HG02938 (cell line): ENCODE results near the gene HS3ST1.

Source experiments
- ATAC-seq: cut with Tn5 transposase; IDR thresholded peaks from one replicate; pipeline ENCODE4 v1.9.1; 2021; ENCODE audit warnings: mild to moderate bottlenecking, moderate library complexity; ENCODE audit not compliant: unreplicated experiment

The HS3ST1 gene

DNA sequence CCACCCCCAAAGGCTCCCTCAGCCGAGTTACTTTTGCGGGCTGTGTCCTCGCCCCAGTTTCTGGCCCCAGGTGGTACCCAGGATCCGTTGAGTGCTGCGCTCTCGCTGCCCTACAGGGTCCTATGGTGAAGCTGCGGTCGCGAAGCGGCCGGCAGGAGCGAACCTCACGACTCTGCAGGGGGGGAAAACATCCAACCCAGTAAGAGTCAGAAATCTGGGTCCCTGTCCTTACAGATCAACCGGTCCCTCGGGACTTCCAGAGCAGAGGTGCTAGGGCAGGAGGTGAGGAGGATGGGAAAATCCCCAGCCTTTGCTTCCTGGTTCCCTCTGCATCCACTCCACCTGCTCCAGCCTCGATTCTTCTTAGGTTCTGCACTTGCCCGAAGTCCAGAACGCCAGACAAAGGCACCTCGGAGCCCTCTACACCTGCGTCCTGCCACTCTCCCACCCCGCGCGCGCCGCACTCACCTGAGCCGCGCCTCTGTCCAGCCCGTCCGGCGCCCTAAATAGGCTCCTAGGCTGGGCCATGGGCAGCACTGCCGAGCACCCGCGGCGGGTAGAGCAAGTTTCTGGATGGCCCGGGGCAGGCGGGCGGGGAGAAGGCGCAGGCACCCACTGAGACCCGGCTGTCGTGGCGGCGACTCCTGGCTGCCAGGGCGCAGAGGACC is at the start of gene HS3ST1:
Gene HS3ST1, minus strand, starts transcription at position 664 of the 668 bp plus-strand sequence. CDS start 28,889 bp downstream, outside the sequence.
- peak; percentile 25 for ATAC-seq

DNA sequence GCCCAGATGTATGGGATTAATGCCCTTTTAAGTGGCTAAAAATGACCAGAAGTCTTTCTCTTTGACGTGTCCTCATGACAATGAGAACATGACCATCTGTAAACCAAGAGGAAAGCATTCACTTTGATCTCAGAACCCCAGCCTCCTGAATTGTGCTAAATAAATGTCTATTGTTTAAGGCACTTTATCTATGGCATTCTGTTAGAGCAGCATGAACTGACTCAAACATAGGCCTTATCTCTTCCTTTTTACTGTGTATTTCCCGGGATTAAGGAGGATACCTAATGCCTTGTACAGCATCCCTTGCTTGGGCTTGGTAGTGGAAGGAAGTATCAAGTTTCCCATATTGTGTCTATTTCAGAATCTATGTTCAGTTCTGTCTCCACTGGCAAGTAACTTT is 47.2 kb upstream of the HS3ST1 start:
- no peak for ATAC-seq

DNA sequence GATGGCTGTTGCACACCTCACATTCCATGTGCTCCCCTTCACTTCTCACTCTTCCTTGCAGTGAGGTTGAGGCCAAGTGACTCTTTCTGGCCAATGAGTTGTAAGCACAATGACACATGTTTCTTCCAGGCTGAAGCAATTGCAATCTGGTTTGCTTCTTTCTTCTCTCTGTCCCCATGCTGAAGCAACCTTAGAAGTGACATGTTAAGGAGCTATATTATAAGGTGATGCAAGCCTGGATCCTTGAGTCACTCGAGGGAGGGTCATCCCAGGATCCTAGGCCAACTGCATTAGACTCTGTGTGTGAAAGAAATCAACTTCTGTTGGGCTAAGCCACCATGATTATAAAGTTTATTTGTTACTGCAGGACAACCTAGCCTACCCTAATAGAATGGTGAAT is 45.5 kb upstream of the HS3ST1 start:
- no peak for ATAC-seq

DNA sequence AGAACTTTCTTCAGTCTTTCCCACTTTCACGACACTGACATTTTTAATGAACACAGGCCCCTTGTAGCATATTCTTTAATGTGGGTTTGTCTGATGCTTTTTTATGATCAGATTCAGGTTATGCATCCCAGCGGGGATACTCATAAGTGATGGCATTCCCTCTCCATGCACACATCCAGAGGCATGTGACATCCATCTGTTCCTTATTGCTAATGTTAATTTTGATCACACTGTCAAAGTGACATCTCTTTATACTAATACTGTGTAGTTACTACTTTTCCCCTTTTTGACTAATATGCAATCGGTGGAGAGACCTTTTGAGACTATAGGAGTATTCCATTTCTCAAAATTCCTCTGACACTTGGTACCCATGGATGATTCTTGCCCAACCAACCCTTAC is 43.8 kb upstream of the HS3ST1 start:
- ATAC-seq: no peak

DNA sequence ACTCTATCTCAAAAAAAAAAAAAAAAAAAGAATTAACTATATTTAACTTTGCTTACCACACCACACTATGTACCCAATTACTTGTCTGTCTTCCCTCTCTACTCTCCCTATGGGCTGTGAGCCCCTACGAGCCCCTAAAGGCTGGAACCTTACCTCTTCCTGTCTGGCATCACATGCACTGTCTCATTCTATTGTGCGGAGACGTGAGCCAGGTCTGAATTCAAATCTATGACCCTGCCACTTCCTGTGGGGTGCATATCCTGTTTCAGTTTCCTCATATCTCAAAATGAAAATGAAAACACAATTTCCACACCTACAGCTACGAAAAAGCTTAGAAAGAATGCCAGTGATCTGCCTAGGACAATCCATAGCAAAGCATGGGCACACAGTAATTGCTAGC is 42.9 kb upstream of the HS3ST1 start:
- ATAC-seq: peak; percentile 53

DNA sequence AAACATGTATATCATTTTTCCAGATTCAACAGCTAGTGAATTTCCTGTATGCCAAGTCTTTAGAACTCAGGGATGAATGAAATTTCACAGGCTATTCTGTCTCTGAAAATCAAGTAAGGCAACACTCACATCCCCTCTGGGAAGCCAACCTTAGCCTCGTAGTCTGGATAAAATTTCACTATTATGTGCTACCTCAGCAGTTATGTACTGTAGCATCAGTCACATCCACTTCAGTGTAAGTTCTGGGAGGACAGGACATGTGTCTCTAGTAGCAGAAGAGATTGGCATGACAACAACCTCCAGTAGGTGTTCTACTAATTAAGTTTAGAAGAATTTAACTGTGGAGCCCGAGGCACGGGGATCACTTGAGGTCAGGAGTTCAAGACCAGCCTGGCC is 42.4 kb upstream of the HS3ST1 start:
- ATAC-seq: no peak

DNA sequence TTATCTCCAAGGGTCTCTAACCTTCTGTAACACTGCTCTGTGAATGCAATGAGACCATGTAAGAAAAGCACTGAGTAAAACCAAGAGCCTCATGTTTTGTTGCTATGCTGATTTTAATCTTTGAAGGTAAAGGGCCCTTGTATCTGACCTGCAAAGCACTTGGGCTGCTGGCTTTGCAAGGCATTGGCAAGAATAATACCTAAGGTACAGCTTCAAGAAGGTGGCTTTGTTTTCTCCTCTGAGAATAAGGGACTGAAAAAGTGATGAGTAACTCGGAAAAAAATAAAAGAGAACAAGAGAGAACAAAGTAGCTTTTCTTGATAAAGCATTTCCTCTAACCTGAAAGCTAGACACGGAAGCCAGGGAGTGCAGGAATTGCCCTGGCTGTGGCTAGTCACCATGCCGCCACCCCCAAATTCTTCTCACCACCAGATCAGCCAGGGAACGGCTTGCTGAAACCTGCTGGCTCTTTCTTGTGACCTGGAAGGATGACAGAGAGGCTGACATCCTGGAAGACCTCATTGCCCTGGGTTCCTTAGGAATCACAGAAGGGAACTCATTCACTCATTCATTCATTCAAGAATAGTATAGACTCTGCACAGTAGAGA is 41.8 kb upstream of the HS3ST1 start:
- peak; percentile 60 for ATAC-seq

DNA sequence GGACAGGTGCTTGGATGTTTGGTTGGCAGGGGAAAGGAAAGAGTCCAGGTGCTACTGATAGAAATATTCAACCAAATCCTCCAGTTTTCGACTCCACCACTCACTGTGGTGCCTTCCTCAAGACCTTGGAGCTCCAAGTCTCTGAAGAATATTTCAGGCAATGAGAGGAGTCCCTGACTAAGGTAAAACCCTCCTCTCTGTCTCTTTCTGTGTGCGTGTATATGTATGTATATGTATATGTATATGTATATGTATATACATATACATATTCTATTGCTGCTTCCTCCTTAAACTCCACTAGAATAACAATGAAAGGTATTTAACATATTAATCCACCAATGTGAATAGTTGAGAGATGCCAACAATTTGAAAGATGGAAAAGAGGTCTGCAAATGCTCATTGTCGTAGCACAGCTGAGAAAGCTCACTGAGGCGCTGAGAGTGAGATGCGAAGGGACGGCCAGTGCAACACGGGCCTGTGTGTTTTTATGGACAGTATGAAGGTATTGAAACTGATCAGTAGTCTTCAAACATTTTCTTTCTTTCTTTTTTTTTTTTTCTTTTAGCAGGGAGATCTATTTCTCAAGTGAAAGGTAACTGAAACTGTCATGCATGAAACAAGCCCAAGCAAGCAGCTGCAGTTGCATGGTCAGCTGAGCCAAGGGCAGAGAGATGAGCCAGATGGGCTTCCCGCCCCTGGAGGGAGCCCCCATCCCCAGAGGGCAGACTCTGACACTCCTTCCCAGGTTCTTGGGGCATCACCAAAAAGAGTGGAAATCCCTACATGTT is 41.1 kb upstream of the HS3ST1 start:
- peak; percentile 71 for ATAC-seq

DNA sequence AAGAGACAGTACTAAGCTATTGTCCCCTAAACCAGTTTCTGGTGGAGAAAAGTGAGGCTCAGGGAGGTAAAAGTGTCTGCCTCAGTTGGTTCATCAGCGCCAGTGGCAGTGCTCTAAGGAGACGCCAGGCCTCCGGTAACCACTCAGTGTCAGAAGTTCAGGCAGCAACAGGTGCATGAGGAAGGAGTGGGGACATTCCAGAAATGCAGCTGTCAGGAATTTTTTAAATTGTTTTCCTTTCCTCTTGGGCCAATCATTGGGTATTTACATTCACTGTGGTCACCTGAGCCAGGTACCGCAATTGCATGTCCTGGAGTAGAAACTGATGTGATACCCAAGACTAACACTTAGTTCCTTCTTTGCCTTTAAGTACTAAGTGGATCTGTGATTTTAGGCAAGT is 40.2 kb upstream of the HS3ST1 start:
- ATAC-seq: no peak

DNA sequence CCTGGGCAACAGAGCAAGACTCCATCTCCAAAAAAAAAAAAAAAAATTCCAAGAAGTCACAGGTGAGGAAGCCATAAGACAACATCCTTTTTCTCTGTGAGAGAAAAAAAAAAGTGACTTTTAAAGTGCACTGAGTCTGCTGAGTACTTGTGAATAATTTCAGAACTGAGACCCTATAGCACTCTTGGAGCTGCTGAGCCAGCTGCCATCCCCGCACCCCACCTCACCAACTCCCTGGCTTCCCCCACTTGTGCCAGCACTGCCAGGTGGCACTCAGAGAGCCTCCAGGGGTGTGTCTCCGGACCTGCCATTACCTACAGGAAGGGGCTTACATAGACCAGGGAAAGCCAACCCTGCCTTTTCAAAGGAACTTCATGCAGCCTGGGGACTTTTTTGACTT is 39.2 kb upstream of the HS3ST1 start:
- ATAC-seq: no peak

DNA sequence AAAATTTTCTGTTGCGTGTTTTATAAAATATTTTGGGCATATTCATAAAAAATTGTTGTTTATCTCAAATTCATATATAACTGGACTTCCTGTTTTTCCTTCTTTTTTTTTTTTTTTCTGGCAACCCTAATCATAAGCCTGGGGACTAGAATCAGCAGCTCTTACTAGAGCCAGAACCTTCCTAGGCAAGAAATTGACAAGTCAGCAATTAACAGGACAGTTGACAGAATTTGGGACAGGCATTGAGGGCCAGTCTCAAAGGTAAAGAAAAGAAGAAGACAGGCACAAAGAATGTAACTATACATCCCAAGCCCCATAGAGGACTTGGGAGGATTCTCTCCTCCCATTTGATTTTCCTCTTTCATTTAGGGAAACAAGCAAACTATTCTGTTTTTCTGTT is 35.0 kb upstream of the HS3ST1 start:
- no peak for ATAC-seq

DNA sequence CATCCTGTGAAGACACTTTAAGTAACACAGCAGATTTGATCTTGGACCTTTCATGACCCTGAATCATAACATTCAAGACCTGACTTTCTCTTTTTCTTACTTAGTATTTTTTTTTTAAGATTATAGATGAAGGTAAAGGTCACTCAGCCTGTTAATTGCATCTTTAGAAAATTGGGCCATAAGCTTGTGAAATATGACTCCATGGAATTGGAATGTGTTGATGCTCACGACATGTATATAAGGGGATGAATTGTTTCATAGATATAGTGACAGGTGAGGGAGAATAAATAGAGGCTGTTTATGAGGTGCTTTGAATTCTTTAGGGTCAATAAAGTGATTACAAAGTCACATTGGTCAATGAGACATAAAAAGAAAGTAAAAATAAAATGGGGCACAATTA is 27.7 kb upstream of the HS3ST1 start:
- ATAC-seq: no peak

DNA sequence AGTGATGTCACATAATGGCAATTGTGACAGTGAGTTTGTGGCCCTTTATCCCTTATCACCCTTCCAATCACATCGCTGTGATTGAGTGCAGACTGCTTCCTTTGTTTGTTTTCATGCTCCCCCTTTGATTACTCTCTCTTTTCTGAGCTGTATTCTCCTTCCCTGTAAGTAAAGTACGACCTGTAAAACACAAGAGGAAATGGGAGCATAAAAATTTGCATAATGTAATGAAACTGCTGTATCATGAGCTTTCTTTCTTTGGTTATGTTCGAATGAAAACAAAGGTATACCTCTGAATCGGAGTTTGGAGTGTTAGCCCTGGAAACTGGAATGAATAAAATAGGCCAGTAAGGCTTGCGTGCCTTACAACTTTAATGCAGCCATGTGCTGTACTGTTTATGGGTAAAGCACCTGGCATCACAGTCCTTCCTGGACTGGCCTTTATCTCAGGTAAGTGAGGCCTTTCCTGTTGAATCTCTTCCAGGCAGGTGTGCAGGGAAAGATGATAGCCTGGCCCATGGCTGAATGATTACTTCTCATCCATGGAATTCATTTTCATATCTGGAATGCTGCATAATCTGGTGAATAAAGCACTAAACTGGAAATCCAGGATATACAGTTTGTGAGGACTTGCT is 26.6 kb upstream of the HS3ST1 start:
- ATAC-seq: no peak

DNA sequence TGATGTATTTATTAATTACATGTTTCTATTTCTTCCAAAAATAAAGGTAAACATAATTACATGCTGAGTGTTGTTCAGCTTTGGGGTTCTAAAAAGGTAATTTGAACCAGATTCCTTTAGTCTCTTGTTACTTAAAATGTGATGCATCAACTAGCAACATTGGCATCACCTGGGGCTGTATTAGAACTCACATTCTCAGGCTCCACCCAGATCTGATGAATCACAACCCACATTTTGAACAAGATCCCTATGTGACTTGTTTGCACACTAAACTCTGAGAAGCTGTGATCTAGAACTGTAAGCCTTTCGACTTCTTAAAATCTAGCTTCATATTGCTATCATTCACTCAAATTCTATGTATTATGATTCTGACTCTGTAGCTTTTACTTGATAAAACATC is 23.0 kb upstream of the HS3ST1 start:
- no peak for ATAC-seq

DNA sequence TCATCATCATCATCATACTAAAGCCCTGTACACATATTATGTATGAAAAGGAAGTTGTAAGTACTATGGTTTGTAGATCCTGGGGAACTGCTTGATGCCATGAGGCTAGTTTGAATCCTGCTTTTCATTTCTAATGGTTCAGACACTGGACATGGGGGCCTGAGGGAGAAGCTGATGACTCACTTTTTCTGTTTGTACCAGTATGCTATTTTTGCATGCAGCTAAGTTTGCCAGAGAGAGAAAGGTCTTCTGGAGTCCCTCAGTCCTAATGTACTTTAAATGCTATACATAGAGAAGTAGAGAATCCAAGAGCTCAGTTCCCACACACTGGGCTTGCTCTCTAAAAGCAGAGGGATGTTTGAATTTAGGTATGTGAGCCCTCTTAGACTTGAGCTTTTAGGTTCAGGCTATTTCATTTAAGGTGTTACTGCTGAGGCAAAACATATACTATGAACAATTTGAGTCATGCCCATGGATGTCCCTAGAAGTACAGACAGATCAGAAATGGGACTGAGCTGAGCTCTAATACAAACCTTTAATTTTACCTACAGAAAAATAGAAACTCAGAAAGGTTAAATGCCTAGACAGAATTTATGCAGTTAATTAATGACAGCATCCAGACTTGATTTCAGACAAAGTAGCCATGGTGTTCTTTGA is 17.6 kb upstream of the HS3ST1 start:
- ATAC-seq: no peak

DNA sequence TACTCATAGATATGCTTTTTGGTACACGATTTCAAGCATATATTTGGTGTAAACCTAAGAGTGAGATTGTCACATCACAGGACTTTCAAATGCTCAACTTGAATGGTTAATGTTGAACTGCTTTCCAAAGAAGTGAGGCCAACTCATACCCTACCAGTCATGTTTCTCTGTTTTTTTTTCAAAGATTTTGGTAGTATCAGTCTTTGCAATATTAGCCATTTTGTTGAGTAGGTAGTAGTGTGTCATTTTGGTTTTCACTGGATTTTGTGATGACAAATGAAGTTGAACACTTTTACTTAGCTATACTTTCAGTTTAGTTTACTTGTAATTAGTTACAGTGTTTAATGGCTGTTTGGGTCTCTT is 12.5 kb upstream of the HS3ST1 start:
- no peak for ATAC-seq

DNA sequence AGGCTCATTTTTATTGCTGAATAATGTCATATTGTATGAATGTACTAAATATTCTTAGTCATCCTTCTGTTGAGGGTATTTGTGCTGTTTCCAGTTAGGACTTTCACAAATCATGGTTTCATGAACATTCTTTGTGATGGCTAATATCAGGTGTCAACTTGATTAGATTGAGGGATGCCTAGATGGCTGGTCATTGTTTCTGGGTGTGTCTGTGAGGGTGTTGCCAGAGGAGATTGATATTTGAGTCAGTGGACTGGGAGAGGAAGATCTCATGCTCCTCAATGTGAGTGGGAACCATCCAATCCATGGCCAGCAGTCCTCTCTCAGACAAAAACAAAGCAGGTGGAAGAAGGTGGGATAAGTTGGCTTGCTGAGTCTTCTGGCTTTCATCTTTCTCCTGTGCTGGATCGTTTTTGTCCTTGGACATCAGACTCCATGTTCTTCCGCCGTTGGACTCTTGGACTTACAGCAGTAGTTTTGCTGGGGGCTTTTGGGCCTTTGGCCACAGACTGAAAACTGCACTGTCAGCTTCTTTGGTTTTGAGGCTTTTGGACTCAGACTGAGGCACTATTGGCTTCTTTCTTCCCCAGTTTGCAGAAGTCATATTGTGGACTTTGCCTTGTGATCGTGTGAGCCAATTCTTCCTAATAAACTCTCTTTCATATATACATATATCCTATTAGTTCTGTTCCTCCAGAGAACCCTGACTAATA is 11.9 kb upstream of the HS3ST1 start:
- no peak for ATAC-seq

DNA sequence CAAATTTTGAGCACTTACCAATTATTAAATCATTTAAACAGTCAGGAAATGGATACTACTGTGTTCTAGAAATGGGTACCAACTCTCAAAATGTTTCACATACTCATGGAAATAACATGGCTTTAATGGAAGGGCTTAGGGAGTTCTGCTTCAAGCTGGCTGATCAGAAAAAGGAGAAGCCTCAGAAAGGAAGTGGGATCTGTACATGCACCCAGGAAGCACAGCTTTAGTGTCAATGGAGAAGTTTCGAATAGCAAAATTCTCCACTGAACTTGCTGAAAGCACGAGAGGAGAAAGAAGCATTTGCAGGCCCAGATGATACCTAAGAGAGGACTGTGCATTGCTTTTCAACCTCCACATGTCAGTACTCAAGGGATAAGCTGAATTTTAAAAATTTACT is 11.1 kb upstream of the HS3ST1 start:
- ATAC-seq: no peak

DNA sequence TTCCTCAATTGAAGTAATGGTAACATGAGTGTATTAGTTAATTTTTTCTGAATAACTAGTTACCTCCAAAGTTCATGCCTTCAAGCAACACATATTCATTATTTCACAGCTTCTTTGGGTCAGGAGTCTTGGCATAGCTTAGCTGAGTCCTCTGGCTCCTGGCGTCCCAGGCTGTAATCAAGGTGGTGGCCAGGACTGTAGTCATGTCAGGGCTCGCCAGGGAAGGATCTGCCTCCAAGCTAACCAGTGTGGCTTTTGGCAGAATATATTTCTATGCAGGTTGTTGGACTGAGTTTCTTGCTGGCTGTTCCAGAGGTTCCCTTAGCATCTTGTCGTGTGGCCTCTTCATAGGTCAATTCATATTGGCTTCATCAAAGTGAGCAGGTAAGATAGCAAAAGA is 10.0 kb upstream of the HS3ST1 start:
- ATAC-seq: no peak

DNA sequence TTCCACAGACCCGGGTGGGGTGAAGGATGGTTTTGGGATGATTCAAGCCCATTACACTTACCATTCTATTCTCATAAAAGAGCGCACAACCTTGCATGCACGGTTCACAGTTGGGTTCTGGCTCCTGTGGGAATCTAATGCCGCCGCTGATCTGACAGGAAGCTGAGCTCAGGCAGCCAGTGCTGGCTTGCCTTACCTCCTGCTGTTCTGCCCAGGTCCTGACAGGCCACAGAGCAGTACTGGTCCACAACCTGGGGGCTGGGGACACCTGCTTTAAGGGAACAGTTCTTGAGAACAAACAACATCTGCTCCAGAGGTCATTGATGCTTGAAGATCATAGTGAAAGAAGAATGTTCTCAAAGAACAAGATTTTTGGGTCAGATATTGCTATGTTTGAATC is 8.0 kb upstream of the HS3ST1 start:
- no peak for ATAC-seq

DNA sequence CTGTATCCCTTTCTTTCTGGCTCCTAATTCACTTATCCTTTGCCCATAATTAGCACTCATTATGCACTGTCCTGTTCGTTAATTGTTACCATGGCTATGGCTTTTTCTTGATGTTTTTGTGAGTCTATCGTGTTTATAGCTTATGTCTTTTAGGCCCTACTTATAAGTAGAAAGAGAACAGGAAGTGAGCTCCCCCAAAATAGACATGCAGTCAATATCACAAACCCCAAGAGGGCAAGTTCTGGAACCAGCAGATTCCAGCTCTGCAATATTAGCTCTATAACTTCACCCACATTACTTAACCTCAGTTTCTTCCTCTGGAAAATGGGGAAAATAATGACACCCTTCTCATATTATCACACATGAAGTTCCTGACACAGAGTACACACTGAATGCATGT is 7.4 kb upstream of the HS3ST1 start:
- no peak for ATAC-seq
